Measurements from ENCODE around the gene GABPA. TPM values are rescaled to one million over a fixed set of nuclear protein-coding genes. Genes with fewer than 3 reads are reported as not detected.

GABPA gene
- total and polyA plus RNA-seq, 2 donors (not counting 1 experiment from before 2014, with no cell fraction given): 10.3 to 29.7 TPM

DNA sequence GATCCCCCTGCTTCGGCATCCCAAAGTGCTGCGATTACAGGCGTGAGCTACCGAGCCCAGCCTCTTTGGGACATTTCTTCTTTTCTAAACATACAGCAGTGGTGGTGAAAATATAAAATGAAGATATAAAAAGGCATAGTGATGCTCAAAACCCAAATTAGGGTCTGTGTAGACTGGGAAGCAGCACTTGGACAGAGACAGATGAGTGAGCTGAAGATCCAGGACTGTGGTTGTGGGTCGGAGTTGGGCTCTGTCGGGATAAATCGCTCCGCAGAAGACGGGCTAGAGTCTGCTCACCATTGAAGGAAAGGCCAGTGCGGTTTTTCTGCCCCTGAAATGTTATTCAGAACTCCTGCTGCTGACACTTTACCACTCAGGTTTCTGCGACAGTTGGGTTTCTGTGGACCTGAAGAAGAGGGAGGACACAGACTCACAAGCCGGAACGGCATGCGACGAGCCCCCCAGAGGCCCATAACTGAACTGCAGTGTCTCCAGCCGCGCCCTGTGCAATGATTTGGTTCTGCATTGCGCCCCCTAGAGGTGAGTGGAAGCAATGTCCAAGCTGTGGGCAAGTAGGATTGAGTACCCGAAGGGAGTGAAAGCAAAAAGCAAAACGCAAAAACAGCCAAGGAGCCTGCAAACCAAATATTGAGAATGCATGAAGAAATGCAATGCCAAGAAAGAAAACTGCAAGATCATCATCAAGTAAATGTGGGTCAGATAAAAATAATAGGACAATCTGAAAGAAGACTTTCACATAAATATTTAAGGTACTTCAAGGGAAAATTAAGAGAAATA lies 66.6 kb downstream of the GABPA start:
- Histone ChIP-seq H3K4me1 (ENCODE audit: control insufficient read depth in 2 of 2, insufficient read depth in 2 of 2, low read length in 2 of 2) (peaks cover 0 to 4% of the 10 kb centered on the region in 2 donors), H3K36me3 (replicated peaks in 1 of 2; ENCODE audit: control extremely low read depth in 1 of 2, control insufficient read depth in 1 of 2, extremely low read depth in 1 of 2, insufficient read depth in 2 of 2, low read length in 1 of 2) (no peaks in the 10 kb centered on the region), H3K9ac (ENCODE audit: low read length) (no peak overlapping the region), H3K79me2 (ENCODE audit: control insufficient read depth, insufficient read depth, low read length) (no peaks in the 10 kb centered on the region), H3K27ac (ENCODE audit: low read length in 2 of 2) (no peak overlapping the region), H2AFZ (ENCODE audit: insufficient read depth, low read depth, low read length, poor library complexity, severe bottlenecking) (peak overlapping the region; percentile 45), H3K27me3 (replicated peaks in 1 of 4; ENCODE audit: control extremely low read depth in 1 of 4, control insufficient read depth in 3 of 4, insufficient read depth in 4 of 4, low read length in 3 of 4) (no peaks in the 10 kb centered on the region), H3K9me3 (ENCODE audit: control extremely low read depth in 1 of 3, control insufficient read depth in 2 of 3, insufficient read depth in 1 of 3, low read length in 2 of 3) (no peaks in the 10 kb centered on the region), H3K4me2 (replicated peaks; ENCODE audit: low read depth, low read length, poor library complexity, severe bottlenecking) (peak overlapping the region; percentile 60), H4K20me1 (ENCODE audit: control insufficient read depth, insufficient read depth, low read length, poor library complexity, severe bottlenecking) (no peaks in the 10 kb centered on the region), H3K4me3 (ENCODE audit: control extremely low read depth in 1 of 5, extremely low read depth in 1 of 5, insufficient read depth in 1 of 5, low read depth in 2 of 5, low read length in 4 of 5) (no peak overlapping the region)
- WGBS (ENCODE audit: insufficient coverage): 26% methylated on average over 16 of the region's 20 CpGs
- TF ChIP-seq, protein P1, sequence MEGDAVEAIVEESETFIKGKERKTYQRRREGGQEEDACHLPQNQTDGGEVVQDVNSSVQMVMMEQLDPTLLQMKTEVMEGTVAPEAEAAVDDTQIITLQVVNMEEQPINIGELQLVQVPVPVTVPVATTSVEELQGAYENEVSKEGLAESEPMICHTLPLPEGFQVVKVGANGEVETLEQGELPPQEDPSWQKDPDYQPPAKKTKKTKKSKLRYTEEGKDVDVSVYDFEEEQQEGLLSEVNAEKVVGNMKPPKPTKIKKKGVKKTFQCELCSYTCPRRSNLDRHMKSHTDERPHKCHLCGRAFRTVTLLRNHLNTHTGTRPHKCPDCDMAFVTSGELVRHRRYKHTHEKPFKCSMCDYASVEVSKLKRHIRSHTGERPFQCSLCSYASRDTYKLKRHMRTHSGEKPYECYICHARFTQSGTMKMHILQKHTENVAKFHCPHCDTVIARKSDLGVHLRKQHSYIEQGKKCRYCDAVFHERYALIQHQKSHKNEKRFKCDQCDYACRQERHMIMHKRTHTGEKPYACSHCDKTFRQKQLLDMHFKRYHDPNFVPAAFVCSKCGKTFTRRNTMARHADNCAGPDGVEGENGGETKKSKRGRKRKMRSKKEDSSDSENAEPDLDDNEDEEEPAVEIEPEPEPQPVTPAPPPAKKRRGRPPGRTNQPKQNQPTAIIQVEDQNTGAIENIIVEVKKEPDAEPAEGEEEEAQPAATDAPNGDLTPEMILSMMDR (IDR thresholded peaks at IDR 0.05): peak; percentile 96
- no peak for TF ChIP-seq EZH2 (IDR thresholded peaks at IDR 0.05; ENCODE audit: borderline replicate concordance, insufficient read depth, low read depth, low read length, poor library complexity, severe bottlenecking)
- H3K27ac Mint-ChIP-seq: no peak overlapping the region
- ChIA-PET CTCF (interaction anchor here (0.8 to 1.2 kb wide), 3 partner anchors 10 to 193 kb away, joined by 3 to 4 read pairs (median 3); no protein-coding TSS in a partner anchor), POLR2A (no interaction called here)
- ATAC-seq (ENCODE audit: low read depth) (peak; percentile 100), DNase-seq (peak; percentile 86)
- peak overlapping the region; percentile 32 for H3K4me3 Mint-ChIP-seq
- intact Hi-C loops (cut with micrococcal nuclease): no loop called here
- H3K9me3 Mint-ChIP-seq (ENCODE audit: insufficient read depth): no peaks in the 10 kb centered on the region
- H3K27me3 Mint-ChIP-seq: peaks cover 9% of the 10 kb centered on the region
- H3K4me1 Mint-ChIP-seq: peaks cover 6% of the 10 kb centered on the region

DNA sequence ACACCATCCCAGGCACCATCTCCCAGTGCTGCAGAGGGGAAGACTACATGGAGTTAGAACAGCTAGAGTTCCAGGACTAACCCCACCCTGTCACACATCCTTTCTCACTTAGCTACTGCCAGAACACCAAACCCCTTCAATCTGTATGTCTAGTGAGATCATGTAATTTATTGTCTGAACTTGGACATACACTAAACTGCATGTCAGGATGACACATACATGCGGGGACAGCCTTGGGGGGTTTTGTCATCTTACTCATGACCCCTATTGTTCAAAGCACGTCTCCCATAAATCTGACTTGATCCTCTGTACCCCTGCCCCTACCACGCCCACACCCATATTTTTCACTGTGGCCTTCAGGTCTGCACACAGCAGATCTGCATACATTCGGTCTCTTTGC lies 71.3 kb downstream of the GABPA start:
- H3K27ac Mint-ChIP-seq: no peak overlapping the region
- no peak overlapping the region for H3K9ac ChIP-seq (ENCODE audit: low read length)
- H4K20me1 ChIP-seq (ENCODE audit: control insufficient read depth, insufficient read depth, low read length, poor library complexity, severe bottlenecking): no peaks in the 10 kb centered on the region
- CTCF ChIA-PET: no interaction called here
- H3K4me2 ChIP-seq (replicated peaks; ENCODE audit: low read depth, low read length, poor library complexity, severe bottlenecking): no peak overlapping the region
- intact Hi-C loops (cut with micrococcal nuclease): no loop called here
- TF ChIP-seq, protein P1 (IDR thresholded peaks at IDR 0.05): no peak
- no peak for TF ChIP-seq EZH2 (IDR thresholded peaks at IDR 0.05; ENCODE audit: borderline replicate concordance, insufficient read depth, low read depth, low read length, poor library complexity, severe bottlenecking)
- H3K4me1 ChIP-seq (ENCODE audit: control insufficient read depth in 2 of 2, insufficient read depth in 2 of 2, low read length in 2 of 2): peaks cover 0 to 4% of the 10 kb centered on the region in 2 donors
- no peak overlapping the region for H3K27ac ChIP-seq (ENCODE audit: low read length in 2 of 2)
- ATAC-seq (ENCODE audit: low read depth): no peak
- no peak for DNase-seq
- H3K27me3 Mint-ChIP-seq: peaks cover 9% of the 10 kb centered on the region
- H3K4me3 Mint-ChIP-seq: no peak overlapping the region
- no peak overlapping the region for H3K4me3 ChIP-seq (ENCODE audit: control extremely low read depth in 1 of 5, extremely low read depth in 1 of 5, insufficient read depth in 1 of 5, low read depth in 2 of 5, low read length in 4 of 5)
- H3K27me3 ChIP-seq (replicated peaks in 1 of 4; ENCODE audit: control extremely low read depth in 1 of 4, control insufficient read depth in 3 of 4, insufficient read depth in 4 of 4, low read length in 3 of 4): no peaks in the 10 kb centered on the region
- WGBS (ENCODE audit: insufficient coverage): 82% methylated on average over 3 of the region's 4 CpGs
- no peaks in the 10 kb centered on the region for H3K9me3 ChIP-seq (ENCODE audit: control extremely low read depth in 1 of 3, control insufficient read depth in 2 of 3, insufficient read depth in 1 of 3, low read length in 2 of 3)
- H3K79me2 ChIP-seq (ENCODE audit: control insufficient read depth, insufficient read depth, low read length): no peaks in the 10 kb centered on the region
- peaks cover 6% of the 10 kb centered on the region for H3K4me1 Mint-ChIP-seq
- no peak overlapping the region for H2AFZ ChIP-seq (ENCODE audit: insufficient read depth, low read depth, low read length, poor library complexity, severe bottlenecking)
- POLR2A ChIA-PET: no interaction called here
- no peaks in the 10 kb centered on the region for H3K36me3 ChIP-seq (replicated peaks in 1 of 2; ENCODE audit: control extremely low read depth in 1 of 2, control insufficient read depth in 1 of 2, extremely low read depth in 1 of 2, insufficient read depth in 2 of 2, low read length in 1 of 2)
- no peaks in the 10 kb centered on the region for H3K9me3 Mint-ChIP-seq (ENCODE audit: insufficient read depth)

Measured in B cell (primary cell).